NCI-H1694 (cell line): Measurements from ENCODE around the gene GLB1L3.
"Not testable (repeated sequence)": the region's sequence is repeated elsewhere in the genome, so short reads cannot be mapped to it uniquely, and the experiment has no call there.

Source experiments
- DNase-seq: peaks from one replicate; lab custom pipeline; 2025; lab: John Stamatoyannopoulos, UW

GLB1L3 gene

GRCh38 chr11:134344497-134345236 is 68.5 kb downstream of the GLB1L3 start:
- not testable (repeated sequence) for DNase-seq

DNA sequence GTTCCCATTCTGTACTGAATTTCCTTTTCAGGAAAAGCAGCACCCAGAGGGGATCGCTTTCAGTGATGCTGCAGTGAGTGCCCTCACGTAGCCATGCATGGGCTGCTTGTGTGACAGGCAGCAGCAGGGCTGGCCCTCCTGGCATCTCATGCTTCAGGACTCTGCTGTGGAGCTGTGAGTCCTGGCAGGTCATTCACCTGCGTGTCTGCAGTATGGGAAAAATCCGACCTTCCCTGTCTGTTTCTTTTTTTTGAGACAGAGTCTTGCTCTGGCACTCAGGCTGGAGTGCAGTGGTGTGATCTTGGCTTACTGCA is 69.0 kb downstream of the GLB1L3 start:
- no peak for DNase-seq

GRCh38 chr11:134346101-134346975 is 70.2 kb downstream of the GLB1L3 start:
- no peak for DNase-seq

GRCh38 chr11:134346976-134347350 is 70.8 kb downstream of the GLB1L3 start:
- no peak for DNase-seq

- DNase-seq, result no peak
These were observed 71.3 kb downstream of the GLB1L3 start for GRCh38 chr11:134347441-134347840.

- no peak for DNase-seq
These were observed 73.1 kb downstream of the GLB1L3 start for GRCh38 chr11:134349109-134349801.

GRCh38 chr11:134349802-134350355 is 73.7 kb downstream of the GLB1L3 start:
- no peak for DNase-seq

GRCh38 chr11:134350381-134350780 is 74.2 kb downstream of the GLB1L3 start:
- DNase-seq, result no peak

- no peak for DNase-seq
These were observed 75.9 kb downstream of the GLB1L3 start for GRCh38 chr11:134352111-134352510.

DNA sequence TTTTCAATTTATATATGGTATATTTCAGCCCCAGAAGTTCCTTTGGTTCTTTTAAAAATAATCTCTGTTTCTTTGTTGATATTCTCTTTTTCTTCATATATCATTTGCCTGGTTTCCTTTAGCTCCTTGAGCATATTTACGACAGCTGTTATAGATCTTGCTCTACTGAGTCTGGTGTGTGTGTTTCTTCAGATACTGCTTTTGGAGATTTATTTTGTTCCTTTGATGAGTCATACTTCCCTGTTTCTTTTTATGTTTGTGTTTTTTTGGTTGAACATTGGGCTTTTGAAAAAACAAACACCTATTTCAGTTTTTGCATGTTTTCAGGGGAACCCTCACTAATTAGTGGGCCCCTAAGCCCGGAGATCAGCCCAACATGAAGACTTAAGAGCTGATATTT is 79.0 kb downstream of the GLB1L3 start:
- DNase-seq, result no peak

DNA sequence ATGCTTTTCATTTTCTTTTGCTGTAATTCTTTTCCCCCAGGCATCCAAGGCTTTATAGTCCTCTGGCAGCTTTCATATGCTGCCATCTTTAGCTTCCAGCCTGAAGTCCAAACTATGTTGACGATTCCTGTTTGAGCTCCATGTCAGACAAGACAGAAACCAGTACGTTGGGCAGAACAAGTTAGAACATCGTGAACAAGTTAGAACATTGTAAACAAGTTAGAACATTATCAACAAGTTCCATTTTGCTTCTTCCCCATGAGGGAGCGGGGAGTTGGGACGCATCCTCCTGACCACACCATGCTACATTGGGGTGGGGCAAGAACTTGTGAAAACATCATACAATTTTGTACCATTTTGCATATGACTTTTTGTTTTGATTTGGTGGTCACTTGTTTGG is 79.5 kb downstream of the GLB1L3 start:
- no peak for DNase-seq

DNA sequence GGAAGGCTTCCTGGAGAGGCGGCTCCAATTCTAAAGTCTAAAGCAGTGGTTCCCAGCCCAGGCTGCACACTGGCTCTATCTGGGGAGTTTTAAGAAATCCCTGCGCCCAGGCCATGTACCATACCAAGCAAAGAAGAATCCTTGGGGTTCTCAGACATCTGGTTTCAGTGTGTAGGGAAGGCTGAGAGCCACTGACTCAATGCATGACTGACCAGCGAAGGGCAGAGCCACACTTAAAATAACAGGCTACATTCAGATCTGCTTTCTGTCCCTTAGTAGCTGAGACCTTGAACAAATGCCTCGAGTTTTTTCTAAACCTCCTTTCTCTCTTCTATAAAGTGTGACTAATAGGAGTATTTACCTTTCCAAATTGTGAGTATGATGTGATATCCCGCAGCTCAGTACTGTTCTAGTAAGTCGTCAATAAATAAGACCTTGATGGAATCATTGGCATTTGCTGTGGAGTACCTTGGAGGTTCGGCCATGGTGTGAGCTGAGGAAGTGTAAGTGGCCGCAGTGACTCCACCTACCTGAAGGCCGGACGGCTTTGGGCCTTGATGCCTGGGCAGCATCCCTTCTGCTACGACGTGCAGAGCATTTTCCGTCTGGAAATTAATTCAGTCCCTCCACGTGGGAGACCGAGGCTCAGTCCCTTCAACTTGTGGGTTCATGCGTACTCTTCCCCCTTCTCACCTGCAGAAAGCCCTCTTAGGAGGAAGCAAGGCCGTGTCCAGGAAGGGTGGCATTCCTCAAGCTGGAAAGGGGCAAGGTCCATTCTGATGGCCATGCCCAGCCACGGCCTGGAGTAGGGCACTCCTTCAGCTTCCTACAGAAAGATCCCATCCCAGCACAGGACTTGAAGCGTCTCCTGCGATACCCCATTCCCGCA is 80.7 kb downstream of the GLB1L3 start:
- no peak for DNase-seq

- no peak for DNase-seq
These were observed 81.3 kb downstream of the GLB1L3 start for GRCh38 chr11:134357545-134357839.

DNA sequence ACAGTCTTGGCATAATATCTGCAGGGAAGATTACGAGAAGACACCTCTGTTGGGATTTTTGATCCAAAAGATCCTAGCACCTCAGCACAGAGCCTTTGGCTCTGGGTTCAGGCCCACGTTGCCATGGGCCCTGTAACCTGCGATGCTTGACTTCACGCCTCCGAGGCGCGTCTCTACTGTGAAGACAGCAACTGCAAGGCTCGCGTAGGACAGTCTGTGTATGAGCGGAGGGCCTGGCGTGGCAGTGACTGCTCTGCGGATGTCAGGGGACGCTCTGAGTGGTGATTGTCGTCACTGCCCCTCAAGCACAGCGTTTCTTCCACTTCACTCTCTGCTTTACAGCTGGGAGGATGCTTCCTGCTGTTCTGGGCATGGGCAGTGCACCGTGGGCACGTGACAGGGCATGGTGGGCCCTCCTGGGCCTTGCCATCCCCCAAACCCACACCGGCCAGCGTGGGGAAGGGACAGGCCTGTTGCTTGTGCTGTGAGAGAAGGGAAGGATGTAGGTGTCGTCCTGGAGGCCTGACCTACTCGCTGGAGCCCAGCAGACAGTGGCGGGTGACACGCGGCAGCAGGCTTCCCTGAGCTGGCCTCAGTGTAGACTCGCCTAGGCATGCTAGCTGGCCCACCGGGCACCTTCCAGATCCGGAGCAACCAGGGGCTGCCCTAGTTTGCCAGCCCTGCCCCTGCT is 82.1 kb downstream of the GLB1L3 start:
- DNase-seq, result no peak

- no peak for DNase-seq
These were observed 82.8 kb downstream of the GLB1L3 start for GRCh38 chr11:134358856-134359490.

- DNase-seq, result no peak
These were observed 83.5 kb downstream of the GLB1L3 start for GRCh38 chr11:134359646-134360045.

DNA sequence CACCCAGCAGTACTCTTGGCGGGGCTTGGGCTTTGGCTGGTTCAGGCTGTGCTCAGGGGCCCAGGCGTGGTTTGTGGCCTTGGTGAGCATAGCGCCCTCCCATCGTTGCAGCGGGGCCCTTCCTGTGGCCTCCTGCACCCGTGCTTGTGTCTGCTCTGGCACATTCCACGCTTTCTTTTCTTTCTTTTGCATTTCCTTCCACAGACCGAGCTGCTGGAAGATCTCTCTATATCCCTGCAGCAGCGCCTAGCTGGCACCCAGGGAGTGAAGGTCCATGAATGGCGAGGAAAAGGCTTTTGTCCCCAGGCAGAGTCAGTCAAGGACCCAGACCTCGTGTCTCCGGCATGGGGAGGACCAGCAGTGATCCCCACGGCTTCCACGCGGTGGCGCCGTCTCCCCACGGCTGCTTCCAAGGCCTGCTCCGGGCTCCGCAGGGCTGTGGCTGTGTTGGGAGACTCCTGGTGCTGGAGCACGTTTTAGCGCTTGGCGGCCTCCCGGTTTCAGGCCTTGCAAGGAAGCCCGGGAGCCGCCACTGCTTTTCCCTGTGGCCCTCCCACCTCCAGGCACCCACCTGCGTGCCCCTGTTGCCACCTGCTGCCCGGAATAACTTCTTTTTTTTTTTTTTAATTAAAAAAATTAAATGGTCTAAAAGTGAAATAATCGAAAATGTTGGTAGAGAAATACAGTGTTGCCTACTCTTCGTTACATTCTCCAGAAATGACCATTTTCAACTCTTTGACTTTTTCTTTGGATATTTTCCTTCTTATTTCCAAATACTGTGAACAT is 84.1 kb downstream of the GLB1L3 start:
- DNase-seq, result peak; percentile 33

DNA sequence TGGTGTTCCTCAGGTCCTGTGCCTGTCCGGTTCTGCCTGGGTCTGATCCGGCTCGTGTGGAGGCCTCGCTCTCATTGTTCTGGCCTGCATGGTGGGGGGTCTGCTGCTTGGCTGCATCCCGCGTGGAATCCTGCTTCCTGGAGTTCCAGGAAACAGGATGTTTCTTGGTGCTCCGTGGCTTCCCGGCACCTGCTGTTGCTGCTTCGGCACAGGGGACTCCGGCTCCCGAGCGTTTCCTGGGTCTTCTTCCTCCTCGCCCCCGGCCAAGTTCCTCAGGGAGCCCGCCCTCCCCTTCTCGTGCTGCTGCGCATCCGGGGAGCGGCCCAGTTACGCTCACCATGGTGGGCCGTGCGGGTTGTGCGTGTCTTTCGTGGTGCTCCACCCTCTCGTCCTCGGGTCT is 85.5 kb downstream of the GLB1L3 start:
- DNase-seq, result no peak

DNA sequence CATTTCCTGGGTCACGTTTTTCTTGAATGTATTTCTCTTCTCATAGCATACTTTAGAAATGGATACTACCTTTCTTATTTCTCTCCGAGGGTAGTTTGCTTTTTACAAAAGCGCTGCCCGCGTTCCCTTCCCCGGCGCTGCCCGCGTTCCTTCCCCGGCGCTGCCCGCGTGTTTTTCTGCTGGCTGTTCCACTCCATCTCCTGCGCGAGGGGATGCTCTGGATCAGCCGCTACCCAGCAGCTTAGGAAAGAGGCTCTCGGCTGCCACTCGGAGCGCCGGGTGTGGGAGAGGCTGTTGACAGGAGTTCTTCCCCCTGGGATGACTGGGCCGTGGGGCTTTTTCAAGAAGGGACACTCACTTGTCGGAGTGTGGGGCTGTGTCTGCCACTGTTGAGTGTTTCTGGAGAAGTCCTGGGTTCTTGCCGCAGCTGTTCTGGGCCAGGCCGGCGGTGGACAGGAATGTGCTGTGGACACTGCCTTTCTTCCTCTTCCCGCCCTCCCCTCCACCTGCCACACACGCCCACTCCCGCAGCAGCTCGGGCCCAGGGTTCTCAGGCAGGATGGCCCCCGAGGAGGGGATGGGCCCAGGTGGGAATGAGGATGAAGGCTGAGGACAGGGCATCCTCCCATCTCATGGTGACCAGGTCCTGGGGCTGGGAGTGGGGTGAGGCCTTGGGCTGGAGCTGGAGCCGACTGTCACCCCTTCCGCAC is 86.2 kb downstream of the GLB1L3 start:
- DNase-seq, result no peak
